ENCODE results near the gene TSEN54.

Gene TSEN54

GRCh38 chr17:75570034-75570676, 53.8 kb downstream of the TSEN54 start:
- no peaks in the 10 kb centered on the region for H3K36me3 ChIP-seq (replicated peaks)
- in situ Hi-C loops (cut with HindIII; ENCODE audit: low pct_ligation_motif_present, low sequenced_read_pairs) = no loop called here
- H3K4me3 ChIP-seq (ENCODE audit: low read depth, low read length) = no peak overlapping the region
- no peaks in the 10 kb centered on the region for H3K27me3 ChIP-seq (replicated peaks)
- DNase-seq = no peak
- no peak overlapping the region for H3K27ac ChIP-seq
- TF ChIP-seq, protein P1, sequence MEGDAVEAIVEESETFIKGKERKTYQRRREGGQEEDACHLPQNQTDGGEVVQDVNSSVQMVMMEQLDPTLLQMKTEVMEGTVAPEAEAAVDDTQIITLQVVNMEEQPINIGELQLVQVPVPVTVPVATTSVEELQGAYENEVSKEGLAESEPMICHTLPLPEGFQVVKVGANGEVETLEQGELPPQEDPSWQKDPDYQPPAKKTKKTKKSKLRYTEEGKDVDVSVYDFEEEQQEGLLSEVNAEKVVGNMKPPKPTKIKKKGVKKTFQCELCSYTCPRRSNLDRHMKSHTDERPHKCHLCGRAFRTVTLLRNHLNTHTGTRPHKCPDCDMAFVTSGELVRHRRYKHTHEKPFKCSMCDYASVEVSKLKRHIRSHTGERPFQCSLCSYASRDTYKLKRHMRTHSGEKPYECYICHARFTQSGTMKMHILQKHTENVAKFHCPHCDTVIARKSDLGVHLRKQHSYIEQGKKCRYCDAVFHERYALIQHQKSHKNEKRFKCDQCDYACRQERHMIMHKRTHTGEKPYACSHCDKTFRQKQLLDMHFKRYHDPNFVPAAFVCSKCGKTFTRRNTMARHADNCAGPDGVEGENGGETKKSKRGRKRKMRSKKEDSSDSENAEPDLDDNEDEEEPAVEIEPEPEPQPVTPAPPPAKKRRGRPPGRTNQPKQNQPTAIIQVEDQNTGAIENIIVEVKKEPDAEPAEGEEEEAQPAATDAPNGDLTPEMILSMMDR (IDR thresholded peaks at IDR 0.05; ENCODE audit: low read depth, low read length, missing control alignments) = no peak

- no peaks in the 10 kb centered on the region for H3K27me3 ChIP-seq (replicated peaks)
- TF ChIP-seq, protein P1 (IDR thresholded peaks at IDR 0.05; ENCODE audit: low read depth, low read length, missing control alignments) = no peak
- H3K36me3 ChIP-seq (replicated peaks) = no peaks in the 10 kb centered on the region
- in situ Hi-C loops (cut with HindIII; ENCODE audit: low pct_ligation_motif_present, low sequenced_read_pairs) = no loop called here
- H3K27ac ChIP-seq = no peak overlapping the region
- H3K4me3 ChIP-seq (ENCODE audit: low read depth, low read length) = no peak overlapping the region
- no peak for DNase-seq
Measured at GRCh38 chr17:75570772-75571171, 54.4 kb downstream of the TSEN54 start.

GRCh38 chr17:75571197-75571884, 55.0 kb downstream of the TSEN54 start:
- H3K4me3 ChIP-seq (ENCODE audit: low read depth, low read length) = no peak overlapping the region
- in situ Hi-C loops (cut with HindIII; ENCODE audit: low pct_ligation_motif_present, low sequenced_read_pairs) = no loop called here
- H3K27ac ChIP-seq = no peak overlapping the region
- TF ChIP-seq, protein P1 (IDR thresholded peaks at IDR 0.05; ENCODE audit: low read depth, low read length, missing control alignments) = no peak
- H3K27me3 ChIP-seq (replicated peaks) = no peaks in the 10 kb centered on the region
- no peaks in the 10 kb centered on the region for H3K36me3 ChIP-seq (replicated peaks)
- DNase-seq = peak; percentile 6

GRCh38 chr17:75571885-75572215, 55.5 kb downstream of the TSEN54 start:
- Histone ChIP-seq H3K27ac (no peak overlapping the region), H3K27me3 (replicated peaks) (no peaks in the 10 kb centered on the region), H3K36me3 (replicated peaks) (no peaks in the 10 kb centered on the region), H3K4me3 (ENCODE audit: low read depth, low read length) (no peak overlapping the region)
- TF ChIP-seq, protein P1 (IDR thresholded peaks at IDR 0.05; ENCODE audit: low read depth, low read length, missing control alignments) = no peak
- DNase-seq = no peak
- in situ Hi-C loops (cut with HindIII; ENCODE audit: low pct_ligation_motif_present, low sequenced_read_pairs) = no loop called here

- Histone ChIP-seq H3K27me3 (replicated peaks) (no peaks in the 10 kb centered on the region), H3K27ac (no peak overlapping the region), H3K4me3 (ENCODE audit: low read depth, low read length) (no peak overlapping the region), H3K36me3 (replicated peaks) (no peaks in the 10 kb centered on the region)
- in situ Hi-C loops (cut with HindIII; ENCODE audit: low pct_ligation_motif_present, low sequenced_read_pairs) = no loop called here
- DNase-seq = no peak
- TF ChIP-seq, protein P1 (IDR thresholded peaks at IDR 0.05; ENCODE audit: low read depth, low read length, missing control alignments) = no peak
Measured at GRCh38 chr17:75572713-75573539, 56.6 kb downstream of the TSEN54 start.
